ENCODE results near the gene CLIP2.
"Not testable (repeated sequence)": the region's sequence is repeated elsewhere in the genome, so short reads cannot be mapped to it uniquely, and the experiment has no call there.

Gene CLIP2

GRCh38 chr7:74403521-74404387, 114.5 kb downstream of the CLIP2 start:
- DNase-seq (ENCODE audit: low read depth in 2 of 2) = no peak

- no peak for DNase-seq (ENCODE audit: low read depth in 2 of 2)
Observed at GRCh38 chr7:74404388-74404700, 115.1 kb downstream of the CLIP2 start.

- no peak for DNase-seq (ENCODE audit: low read depth in 2 of 2)
Observed at GRCh38 chr7:74404741-74405140, 115.5 kb downstream of the CLIP2 start.

GRCh38 chr7:74405191-74405898, 116.1 kb downstream of the CLIP2 start:
- no peak for DNase-seq (ENCODE audit: low read depth in 2 of 2)

GRCh38 chr7:74405899-74406512, 116.8 kb downstream of the CLIP2 start:
- no peak for DNase-seq (ENCODE audit: low read depth in 2 of 2)

- no peak for DNase-seq (ENCODE audit: low read depth in 2 of 2)
Observed at GRCh38 chr7:74407958-74408357, 118.8 kb downstream of the CLIP2 start.

- no peak for DNase-seq (ENCODE audit: low read depth in 2 of 2)
Observed at GRCh38 chr7:74409571-74409970, 120.4 kb downstream of the CLIP2 start.

GRCh38 chr7:74410772-74411171, 121.6 kb downstream of the CLIP2 start:
- no peak for DNase-seq (ENCODE audit: low read depth in 2 of 2)

- not testable (repeated sequence) for DNase-seq (ENCODE audit: low read depth in 2 of 2)
Observed at GRCh38 chr7:74411571-74411970, 122.4 kb downstream of the CLIP2 start.

- DNase-seq (ENCODE audit: low read depth in 2 of 2) = no peak
Observed at GRCh38 chr7:74412056-74412455, 122.8 kb downstream of the CLIP2 start.

GRCh38 chr7:74412603-74413002, 123.4 kb downstream of the CLIP2 start:
- DNase-seq (ENCODE audit: low read depth in 2 of 2) = no peak

GRCh38 chr7:74414595-74415333, 125.6 kb downstream of the CLIP2 start:
- not testable (repeated sequence) for DNase-seq (ENCODE audit: low read depth in 2 of 2)

- DNase-seq (ENCODE audit: low read depth in 2 of 2) = peak; percentile 15 to 35
Observed at GRCh38 chr7:74417419-74417971, 128.3 kb downstream of the CLIP2 start.

- no peak for DNase-seq (ENCODE audit: low read depth in 2 of 2)
Observed at GRCh38 chr7:74418076-74418475, 128.9 kb downstream of the CLIP2 start.

GRCh38 chr7:74418538-74418937, 129.3 kb downstream of the CLIP2 start:
- DNase-seq (ENCODE audit: low read depth in 2 of 2) = no peak

GRCh38 chr7:74419232-74419631, 130.0 kb downstream of the CLIP2 start:
- DNase-seq (ENCODE audit: low read depth in 2 of 2) = not testable (repeated sequence)

- no peak for DNase-seq (ENCODE audit: low read depth in 2 of 2)
Observed at GRCh38 chr7:74420006-74420405, 130.8 kb downstream of the CLIP2 start.

GRCh38 chr7:74424291-74424880, 135.2 kb downstream of the CLIP2 start:
- DNase-seq (ENCODE audit: low read depth in 2 of 2) = no peak

- DNase-seq (ENCODE audit: low read depth in 2 of 2) = no peak
Observed at GRCh38 chr7:74428023-74428422, 138.8 kb downstream of the CLIP2 start.

- no peak for DNase-seq (ENCODE audit: low read depth in 2 of 2)
Observed at GRCh38 chr7:74429153-74429747, 140.0 kb downstream of the CLIP2 start.

- DNase-seq (ENCODE audit: low read depth in 2 of 2) = not testable (repeated sequence)
Observed at GRCh38 chr7:74430409-74430808, 141.2 kb downstream of the CLIP2 start.
